GM18519 (cell line): ENCODE measurements around the gene CRKL.

ENCODE experiments used
- ATAC-seq: cut with Tn5 transposase; IDR thresholded peaks from one replicate; pipeline ENCODE4 v1.9.1; 2021; ENCODE audit warnings: mild to moderate bottlenecking, moderate library complexity; ENCODE audit not compliant: unreplicated experiment, low FRiP score

CRKL gene

DNA sequence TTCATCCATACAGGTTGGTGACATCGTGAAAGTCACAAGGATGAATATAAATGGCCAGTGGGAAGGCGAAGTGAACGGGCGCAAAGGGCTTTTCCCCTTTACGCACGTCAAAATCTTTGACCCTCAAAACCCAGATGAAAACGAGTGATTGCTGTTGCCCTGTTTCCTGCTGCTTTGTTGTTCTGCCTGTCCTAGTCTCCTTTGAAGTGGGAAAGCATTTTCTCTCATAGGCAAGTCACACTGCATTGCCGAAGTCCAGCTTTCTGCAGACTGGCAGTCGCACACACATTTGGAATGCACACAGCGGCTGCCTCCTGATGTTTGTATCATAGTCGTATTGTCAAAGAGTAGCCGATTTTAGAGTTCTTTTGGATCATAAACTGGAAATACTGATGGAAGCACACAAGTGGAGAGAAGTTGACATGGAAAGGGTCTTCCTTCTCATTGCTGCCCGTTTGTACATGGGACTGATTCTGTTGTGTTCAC, 32.5 kb downstream of the CRKL start:
- ATAC-seq = no peak

DNA sequence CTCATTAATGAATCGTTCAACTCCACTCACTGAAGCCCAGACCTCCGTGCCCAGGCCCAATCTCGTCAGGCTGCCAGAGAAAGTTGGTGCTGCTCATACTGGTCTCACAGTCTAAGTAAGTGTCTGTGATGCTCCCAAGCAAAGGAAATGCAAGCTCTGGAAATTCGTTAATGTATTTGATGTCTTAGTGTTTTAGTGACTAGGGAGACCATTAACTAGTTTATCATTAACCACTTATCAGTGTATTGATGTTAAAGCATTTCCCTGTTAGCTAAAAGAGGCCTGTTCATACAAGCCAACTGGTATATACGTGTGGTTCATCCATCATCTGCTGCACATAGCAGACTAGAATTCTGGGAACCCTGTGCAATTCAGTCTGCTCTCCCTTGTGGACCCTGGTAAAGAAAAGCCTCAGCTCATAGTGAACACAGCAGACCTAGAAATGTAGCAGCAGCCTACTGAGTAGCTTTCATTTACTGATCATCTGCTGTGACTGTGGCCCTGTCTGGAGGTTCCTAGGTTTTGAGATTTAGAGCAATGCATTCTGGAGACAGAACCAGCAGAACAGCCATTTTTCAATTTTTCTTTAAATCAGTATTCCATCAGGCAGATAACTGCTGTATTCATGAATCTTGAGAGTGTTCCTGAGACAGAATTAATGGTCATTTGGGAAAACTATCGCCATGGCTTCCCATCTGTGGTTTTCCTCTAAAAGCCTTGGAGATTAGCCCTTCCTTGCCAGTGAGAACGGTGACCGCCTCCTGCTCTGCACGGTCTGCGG, 34.1 kb downstream of the CRKL start:
- no peak for ATAC-seq

DNA sequence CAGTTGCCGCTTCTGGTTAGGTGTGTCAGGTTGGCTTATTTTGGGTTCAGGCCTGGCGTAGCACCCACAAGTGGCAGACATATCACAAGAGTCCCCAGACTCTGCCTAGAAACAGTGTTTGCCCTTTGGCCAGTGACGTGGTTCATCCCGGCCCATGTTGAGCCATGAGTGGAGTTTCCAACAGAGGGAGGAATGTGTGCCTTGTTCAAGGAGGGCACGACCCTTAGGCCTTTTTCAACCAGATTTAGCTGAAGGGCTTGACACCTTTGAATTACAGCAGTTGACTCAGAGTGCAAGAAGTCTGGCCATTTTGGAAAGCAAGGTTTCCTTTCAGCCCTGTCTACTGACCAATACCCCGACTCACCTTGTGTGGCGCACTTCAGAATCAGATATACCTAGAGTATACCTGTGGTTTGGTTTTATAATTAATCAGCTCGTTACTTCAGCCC, 34.7 kb downstream of the CRKL start:
- no peak for ATAC-seq

DNA sequence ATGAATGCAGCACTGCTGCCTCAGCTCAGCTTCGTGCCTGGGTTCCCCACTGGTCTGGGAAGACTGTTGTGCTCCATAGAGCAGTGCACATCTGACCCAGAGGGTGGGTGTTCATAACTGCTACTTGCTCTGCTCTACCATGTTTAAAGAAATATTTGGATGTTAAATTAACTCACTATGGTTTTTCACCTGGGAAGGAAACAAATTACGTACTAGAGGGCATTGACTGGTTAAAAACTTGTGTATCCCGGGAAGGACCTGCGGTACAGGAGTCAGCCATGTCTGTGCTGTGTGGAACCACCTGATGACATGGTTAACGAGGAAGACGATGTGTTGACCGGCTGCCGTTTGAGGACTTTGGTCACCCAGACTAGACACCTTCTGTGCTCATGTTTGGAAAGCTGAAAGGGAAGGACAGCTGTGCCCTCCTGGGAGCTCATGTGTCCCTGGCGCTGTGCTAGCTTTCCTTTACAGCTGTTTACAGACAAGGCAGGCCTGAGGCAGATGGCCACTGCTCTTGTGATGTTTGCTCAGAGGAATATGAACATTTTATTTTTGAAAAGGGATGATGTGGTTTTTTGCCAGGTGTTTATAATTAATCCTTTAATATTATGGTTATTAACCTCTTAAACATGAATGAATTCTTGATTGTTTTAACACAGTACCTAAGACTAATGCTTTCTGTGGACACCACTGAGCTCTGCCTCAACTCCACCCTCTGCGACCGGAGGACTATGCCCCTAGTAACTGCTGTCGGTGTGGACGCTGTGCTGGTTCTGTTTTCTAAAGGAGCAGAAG, 35.5 kb downstream of the CRKL start:
- ATAC-seq = no peak

DNA sequence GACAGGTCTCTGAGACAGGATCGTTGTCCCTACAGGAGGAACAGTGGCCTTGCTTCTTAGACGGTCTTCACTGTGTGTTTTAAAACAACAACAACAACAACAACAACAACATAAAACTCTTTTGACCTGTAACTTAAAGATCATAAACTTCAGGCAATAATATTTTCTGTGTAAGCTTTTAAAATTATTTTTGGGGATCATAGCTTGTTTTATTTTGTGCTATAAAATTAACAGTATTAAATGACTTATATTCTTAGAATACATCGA, 36.1 kb downstream of the CRKL start:
- no peak for ATAC-seq

DNA sequence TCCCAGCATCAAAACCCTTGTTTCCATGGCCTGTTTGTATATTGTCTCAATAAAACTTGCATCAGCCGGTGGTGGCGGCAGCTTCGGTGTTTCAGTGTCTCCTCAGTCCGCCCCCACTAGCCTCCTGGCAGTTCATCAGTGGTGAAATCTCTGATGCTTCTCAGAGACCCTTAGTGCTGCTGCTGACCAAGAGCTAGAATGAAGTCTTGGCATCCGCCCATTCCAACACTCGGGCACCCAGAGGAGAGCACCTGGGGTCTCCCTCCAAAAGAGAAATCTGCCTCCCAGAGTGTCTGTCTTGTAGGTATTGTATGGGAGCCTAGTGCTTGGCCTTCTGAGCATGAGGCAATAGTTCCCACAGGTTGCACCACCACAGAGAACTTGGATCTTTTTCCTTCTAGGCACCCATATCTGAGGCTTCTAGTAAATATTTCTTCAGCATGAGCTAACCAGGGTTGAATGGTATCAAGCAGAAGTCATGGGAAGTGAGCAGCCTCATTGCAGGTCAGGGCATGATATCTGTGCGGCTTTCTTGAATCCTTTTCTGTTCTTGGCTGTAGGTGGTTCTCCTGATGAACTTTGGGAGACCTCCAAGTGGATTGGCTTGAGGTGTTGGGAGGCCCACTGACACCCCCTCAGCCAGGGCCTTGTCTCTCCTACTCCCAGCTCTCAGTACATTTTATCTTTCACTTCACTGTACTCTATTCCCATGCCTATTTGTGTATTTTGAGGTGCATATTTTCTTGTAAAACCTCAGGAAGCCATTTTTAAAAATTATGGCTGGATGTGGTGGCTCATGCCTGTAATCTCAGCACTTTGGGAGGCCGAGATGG, 36.7 kb downstream of the CRKL start:
- ATAC-seq = no peak

DNA sequence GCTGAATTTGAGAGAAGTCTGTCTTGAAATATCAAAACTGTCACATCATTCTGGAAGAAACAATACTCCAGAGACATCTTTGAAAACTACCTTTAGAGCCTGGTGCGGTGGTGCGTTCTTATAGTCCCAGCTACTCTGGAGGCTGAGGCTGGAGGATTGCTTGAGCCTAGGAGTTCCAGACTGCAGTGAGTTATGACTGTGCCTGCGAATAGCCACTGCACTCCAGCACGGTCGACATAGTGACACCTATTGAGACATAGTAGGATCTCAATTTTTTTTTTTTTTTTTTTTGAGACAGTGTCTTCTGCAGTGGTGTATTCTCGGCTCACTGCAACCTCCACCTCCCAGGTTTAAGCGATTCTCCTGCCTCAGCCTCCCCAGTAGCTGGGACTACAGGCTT, 38.3 kb downstream of the CRKL start:
- no peak for ATAC-seq

DNA sequence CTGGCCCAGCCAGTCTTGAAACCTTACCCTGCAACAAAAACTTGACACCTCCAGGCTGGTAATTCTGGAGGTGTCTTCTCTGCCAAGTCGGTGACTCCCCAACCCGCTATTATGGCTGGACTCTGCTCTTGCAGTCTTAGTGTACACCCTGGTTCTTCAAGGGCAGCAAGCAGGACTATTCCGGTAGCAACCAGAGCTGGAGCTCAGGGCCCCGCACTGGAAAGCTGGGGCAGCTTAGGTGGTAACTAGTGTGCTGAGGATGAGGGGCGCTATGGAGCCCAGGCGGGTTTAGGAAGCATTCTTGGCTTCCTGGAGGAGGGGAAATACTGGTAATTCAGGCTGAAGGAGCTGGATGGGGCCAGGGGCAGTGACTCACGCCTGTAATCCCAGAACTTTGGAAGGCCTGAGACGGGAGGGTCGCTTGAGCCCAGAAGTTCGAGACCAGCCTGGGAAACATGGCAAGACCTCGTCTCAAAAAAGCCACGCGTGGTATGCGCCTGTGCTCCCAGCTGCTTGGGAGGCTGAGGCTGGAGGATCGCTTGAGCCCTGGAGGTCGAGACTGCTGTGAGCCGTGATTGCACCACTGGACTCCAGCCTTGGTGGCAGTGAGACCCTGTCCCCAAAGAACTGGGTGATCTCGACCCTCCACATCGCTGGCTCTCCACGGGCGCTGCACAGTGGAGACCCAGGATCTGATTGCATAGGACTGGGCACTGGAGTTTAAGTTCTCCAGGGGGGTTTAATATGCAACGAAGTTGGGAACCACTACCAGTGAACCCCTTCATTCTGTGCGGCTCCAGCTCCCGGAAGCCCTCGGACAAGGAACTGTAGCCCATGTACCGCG, 39.3 kb downstream of the CRKL start:
- ATAC-seq = no peak

DNA sequence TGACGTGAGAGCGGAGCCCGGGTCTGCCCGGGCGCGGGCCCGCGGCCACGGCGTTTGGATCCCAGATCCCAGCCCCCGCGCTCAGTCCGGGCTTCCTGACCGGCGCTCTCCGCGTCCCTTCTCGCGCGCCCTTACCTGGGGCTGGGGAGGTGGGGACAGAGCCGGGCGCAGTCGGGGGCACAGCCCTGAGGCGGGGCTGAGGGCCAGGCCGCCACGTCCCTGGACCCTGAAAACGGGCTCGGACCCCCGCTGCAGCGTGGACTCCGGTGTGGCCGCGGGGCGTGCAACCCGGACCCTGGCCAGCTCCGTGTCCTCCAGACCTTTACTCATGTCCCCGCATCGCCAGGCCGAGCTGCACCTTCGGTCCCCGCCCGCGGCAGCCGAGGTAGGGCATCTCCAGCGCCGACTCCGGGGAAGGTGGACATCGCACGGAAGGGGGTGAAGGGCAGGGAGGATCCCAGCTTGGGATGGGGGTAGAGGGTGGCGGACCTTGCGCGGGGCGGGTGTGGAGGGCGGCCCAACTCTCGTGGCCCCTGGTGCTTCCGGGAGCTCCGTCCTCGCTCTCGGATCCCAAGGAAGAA, 40.0 kb downstream of the CRKL start:
- ATAC-seq = no peak

DNA sequence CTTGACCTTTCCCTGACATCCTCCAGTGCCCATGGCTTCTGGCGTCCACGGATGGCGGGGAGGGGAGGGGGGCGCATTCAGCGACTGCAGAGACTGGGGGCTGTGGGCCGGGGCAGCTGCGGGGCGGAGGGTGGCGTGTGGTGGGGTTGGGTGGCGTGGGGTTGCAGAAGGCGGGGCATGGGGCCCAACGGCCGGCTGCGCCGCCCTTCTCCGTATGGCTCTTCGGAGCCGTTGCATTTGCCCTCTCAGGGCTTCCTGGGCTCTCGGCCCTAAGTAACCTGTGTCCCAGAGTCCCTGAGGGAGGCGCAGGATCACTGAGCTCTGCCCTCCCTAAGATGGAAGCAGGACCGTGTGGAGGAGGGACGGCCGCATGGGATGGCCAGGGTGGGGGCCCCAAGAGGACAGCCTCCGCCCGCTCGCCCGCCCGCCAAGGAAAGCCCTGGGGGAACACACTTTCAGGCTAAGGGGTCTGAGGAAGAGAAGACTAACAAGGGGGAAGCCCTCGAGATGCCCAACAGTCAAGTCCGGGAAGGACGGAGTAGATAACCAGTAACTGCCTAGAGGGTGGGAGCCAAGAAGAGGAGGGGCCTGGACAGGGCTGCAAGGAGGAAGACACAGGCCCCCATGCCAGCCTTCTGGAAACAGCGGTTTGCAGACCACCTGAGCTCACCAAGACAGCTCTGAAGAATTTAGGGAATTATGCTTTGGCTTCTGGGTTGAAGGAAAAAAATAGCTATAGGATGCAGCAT, 40.6 kb downstream of the CRKL start:
- no peak for ATAC-seq

DNA sequence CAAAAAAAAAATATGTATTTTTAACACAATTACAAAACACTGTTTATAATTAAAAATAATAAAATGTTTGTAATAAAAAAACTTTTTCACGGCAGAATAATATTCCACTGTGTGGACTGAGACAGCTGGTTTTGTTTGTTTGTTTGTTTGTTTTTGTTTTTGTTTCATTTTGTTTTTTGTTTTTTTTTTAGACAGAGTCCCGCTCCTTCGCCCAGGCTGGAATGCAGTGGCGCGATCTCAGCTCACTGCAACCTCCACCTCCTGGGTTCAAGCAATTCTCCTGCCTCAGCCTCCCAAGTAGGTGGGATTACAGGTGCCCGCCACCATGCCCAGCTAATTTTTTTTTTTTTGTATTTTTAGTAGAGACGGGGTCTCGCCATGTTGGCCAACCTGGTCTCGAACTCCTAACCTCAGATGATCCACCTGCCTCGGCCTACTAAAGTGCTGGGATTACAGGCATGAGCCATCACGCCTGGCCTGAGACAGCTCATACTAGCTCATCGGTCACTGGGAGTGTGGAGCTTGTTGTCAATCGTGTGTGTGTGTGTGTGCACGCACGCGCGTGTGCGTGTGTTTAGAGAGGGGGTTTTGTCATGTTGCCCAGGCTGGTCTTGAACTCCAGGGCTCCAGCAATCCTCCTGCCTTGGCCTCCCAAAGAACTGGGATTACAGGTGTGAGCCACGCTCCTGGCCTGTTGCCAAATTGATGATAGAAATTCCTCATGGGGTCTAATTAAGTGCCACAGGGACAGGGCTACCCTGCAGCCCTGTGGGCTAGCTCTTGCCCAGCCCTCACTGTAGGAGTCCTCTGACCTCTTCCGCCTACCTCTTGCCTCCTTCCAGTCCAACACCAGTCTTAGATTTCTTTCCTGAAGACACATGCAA, 42.6 kb downstream of the CRKL start:
- ATAC-seq = no peak

DNA sequence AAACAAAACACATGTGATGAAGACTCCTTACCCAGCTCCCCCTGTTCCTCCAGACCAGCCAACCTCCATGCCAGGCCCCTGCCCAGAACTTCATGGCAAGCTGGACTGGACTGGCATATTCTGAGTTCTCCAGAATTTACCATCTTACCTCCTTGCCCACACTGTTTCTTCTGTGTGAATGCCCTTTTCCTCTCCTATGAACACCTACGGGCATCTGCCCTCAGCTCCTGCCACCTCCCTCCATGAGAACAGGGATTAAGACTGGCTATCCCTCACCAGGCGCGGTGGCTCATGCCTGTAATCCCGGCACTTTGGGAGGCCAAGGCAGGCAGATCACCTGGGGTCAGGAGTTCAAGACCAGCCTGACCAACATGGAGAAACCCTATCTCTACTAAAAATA, 43.4 kb downstream of the CRKL start:
- no peak for ATAC-seq

DNA sequence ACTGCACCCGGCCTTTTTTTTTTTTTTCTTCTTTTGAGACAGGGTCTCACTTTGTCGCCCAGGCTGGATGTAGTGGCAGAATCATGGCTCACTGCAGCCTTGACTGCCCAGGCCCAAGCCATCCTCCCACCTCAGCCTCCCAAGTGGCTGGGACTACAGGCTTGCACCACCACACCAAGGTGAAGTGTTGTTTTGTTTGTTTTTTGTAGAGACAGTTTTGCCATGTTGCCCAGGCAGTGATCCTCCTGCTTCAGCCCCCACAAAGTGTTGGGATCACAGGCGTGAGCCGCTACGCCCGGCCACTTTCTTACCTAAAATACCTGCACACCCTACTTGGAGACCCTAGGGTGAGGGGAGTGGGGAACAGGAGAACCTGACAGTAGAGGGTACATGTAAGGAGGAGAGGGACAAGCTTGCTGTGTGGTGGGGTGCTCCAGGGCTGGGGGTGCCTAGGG, 45.3 kb downstream of the CRKL start:
- ATAC-seq = no peak

DNA sequence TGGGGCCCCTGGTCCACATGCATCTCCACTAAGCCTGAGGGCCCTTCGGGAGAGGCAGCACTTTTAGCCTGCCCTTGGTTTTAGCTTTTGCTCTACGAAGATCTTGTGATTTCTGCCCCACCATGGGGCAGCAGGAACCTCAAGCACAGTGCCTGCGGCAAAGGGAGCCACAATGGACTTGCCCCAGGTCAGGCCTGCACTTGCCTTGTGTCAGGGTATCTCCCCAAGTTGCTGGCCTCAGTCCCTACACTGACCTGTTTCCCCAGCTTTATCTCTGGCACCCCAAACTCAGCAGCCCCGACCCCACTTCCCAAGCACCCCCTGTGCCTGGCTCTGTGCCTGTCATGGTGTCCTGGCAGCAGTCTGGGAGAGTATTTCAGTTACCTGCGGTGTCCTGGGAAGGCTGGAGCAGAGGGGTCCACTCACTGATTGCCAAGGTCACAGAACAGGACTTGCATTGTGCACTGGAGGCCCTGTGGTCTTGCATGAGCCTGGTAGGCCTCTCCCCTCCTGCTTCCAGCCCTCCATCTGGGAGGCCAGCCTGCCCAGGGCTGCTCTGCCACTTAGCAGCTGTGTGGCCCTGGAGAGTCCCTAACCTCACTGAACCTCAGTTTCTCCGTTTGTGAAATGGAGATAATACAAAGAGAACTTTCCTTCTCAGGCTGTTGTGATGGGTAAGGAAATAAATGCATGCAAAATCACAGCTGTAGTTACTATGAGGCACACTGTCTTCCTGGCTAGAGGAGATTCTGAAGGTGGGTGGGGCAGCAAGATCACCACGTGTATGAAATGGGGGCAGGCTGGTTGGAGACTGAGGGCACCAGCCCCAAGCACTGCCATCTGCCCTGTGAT, 46.2 kb downstream of the CRKL start:
- no peak for ATAC-seq

DNA sequence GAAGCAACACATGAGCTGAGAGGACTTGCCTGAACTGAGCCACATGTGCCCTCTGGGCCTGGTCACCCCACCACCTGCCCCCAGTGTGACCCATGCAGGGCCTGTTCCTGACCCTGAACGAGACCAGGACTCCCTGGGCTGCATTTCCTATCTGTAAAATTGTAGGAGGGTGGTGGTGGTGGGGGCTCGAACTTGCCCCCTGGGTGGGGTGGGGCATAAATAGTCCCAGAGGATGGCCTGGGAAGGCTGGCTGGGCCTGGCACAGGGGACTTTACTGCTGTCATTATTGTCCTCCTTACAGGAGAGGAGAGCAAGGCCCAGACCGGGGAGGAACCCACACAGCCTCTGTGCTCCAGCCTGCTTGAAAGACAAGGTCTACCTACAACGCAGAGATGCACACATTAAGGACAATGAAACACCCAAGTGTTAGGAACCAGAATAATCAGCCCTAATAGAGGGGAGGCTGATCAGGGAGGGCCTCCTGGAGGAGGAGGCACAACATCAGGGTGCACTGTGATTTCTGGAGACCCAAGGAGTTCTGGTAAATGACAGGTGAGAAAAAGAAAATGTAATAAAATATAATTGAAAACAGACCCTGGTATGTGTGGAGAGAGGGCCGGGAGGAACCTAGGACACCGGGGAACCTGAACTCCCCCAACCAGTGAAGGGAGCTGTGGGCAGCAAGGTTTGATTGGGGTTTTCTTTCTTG, 47.0 kb downstream of the CRKL start:
- ATAC-seq = no peak

DNA sequence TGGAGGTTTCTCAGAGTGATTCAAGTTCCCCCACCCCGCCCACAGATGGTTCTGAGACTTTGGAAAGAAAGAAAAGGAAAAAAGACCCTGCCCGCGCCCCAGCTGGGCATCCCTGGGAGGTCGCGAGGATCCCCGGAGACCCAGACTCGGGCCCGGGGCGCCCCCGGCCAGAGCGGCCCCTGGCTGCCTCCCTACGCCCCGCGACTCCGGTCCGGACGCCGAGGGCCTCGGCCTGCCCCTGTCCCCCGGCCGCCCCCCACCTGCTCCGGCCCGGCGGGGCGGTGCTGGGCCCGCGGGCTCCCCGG, 47.5 kb downstream of the CRKL start:
- ATAC-seq = no peak
